ENCODE results near the gene CARD14.

The CARD14 gene

GRCh38 chr17:80169784-80170500 is at the start of gene CARD14:
Gene CARD14 (plus strand): TSS chr17:80170030. CDS start chr17:80181439, 11,409 bp downstream.
- no peak for DNase-seq

GRCh38 chr17:80122026-80122575 is 47.7 kb upstream of the CARD14 start:
- DNase-seq: no peak

GRCh38 chr17:80122926-80123505 is 46.8 kb upstream of the CARD14 start:
- no peak for DNase-seq

GRCh38 chr17:80123791-80124190 is 46.0 kb upstream of the CARD14 start:
- no peak for DNase-seq

GRCh38 chr17:80124351-80124981 is 45.4 kb upstream of the CARD14 start:
- no peak for DNase-seq

GRCh38 chr17:80125656-80126448 is 44.0 kb upstream of the CARD14 start:
- DNase-seq: no peak

GRCh38 chr17:80126449-80126715 is 43.4 kb upstream of the CARD14 start:
- no peak for DNase-seq

- no peak for DNase-seq
Measured at GRCh38 chr17:80129006-80129565, 40.7 kb upstream of the CARD14 start.

GRCh38 chr17:80130992-80131391 is 38.8 kb upstream of the CARD14 start:
- no peak for DNase-seq

GRCh38 chr17:80132906-80133625 is 36.8 kb upstream of the CARD14 start:
- no peak for DNase-seq

GRCh38 chr17:80133626-80133970 is 36.2 kb upstream of the CARD14 start:
- DNase-seq: no peak

GRCh38 chr17:80137131-80137530 is 32.7 kb upstream of the CARD14 start:
- no peak for DNase-seq

- DNase-seq: no peak
Measured at GRCh38 chr17:80138856-80139426, 30.9 kb upstream of the CARD14 start.

GRCh38 chr17:80141463-80142165 is 28.2 kb upstream of the CARD14 start:
- no peak for DNase-seq

- DNase-seq: no peak
Measured at GRCh38 chr17:80142929-80143328, 26.9 kb upstream of the CARD14 start.

- DNase-seq: no peak
Measured at GRCh38 chr17:80145076-80146075, 24.5 kb upstream of the CARD14 start.

- DNase-seq: peak in 6 of 14 donors; percentile 35 to 58 (median 52)
Measured at GRCh38 chr17:80146121-80147034, 23.5 kb upstream of the CARD14 start.

GRCh38 chr17:80147035-80147822 is 22.6 kb upstream of the CARD14 start, which contains the start of gene EIF4A3:
Gene EIF4A3 (minus strand): TSS chr17:80147128. CDS start chr17:80146961, 167 bp downstream.
- DNase-seq: peak; percentile 58 to 98 (median 90)

Data from C1 segment of cervical spinal cord (tissue), 14 donors.